Measurements from ENCODE around the gene GALNT1. TPM values are rescaled to one million over a fixed set of nuclear protein-coding genes. Genes with fewer than 3 reads are reported as not detected.

The GALNT1 gene
- total and polyA plus RNA-seq, 10 of the 15 experiments (the other 5 are each of a cell fraction or from before 2014, with no cell fraction given), result 8.0 to 53.7 (median 29.9) TPM

- TF ChIP-seq, protein P1, sequence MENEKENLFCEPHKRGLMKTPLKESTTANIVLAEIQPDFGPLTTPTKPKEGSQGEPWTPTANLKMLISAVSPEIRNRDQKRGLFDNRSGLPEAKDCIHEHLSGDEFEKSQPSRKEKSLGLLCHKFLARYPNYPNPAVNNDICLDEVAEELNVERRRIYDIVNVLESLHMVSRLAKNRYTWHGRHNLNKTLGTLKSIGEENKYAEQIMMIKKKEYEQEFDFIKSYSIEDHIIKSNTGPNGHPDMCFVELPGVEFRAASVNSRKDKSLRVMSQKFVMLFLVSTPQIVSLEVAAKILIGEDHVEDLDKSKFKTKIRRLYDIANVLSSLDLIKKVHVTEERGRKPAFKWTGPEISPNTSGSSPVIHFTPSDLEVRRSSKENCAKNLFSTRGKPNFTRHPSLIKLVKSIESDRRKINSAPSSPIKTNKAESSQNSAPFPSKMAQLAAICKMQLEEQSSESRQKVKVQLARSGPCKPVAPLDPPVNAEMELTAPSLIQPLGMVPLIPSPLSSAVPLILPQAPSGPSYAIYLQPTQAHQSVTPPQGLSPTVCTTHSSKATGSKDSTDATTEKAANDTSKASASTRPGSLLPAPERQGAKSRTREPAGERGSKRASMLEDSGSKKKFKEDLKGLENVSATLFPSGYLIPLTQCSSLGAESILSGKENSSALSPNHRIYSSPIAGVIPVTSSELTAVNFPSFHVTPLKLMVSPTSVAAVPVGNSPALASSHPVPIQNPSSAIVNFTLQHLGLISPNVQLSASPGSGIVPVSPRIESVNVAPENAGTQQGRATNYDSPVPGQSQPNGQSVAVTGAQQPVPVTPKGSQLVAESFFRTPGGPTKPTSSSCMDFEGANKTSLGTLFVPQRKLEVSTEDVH (IDR thresholded peaks at IDR 0.05; ENCODE audit: low read depth, partially characterized antibody), result no peak
- TF ChIP-seq PAX5 (IDR thresholded peaks at IDR 0.05; ENCODE audit: borderline replicate concordance, low read depth, low read length) (no peak), ZNF24 (IDR thresholded peaks at IDR 0.05) (no peak)
These were observed 9.4 kb downstream of the GALNT1 start (continued) for GRCh38 chr18:35590935-35591334.

DNA sequence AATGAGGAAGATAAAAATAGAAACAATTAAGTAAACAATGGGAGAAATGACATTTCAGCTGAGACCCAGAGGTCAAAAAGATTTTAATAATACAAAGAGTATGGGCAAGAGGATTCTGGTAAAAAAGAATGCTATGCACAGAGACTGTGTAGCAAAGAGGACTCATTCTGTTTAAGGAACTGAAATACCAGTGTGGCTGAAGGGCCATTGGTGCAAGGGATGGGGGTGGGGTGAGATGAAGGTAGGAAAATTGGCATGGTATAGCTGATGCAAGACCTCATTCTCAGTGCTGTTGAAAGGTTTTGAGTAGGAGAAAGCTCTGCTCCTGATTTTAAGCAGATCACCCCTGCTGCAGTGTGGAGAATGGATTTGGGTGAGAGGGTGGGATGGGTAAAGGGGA lies 10.8 kb downstream of the GALNT1 start:
- H3K27ac ChIP-seq (ENCODE audit: control insufficient read depth, insufficient read depth), result peak overlapping the region; percentile 56
- H3K9ac ChIP-seq (ENCODE audit: control insufficient read depth, insufficient read depth, low read length), result no peak overlapping the region
- H2AFZ ChIP-seq (ENCODE audit: control insufficient read depth, low read depth, low read length), result no peak overlapping the region
- no peaks in the 10 kb centered on the region for H4K20me1 ChIP-seq (ENCODE audit: control insufficient read depth, insufficient read depth)
- ATAC-seq, result peak; percentile 98
- CTCF ChIA-PET, result interaction anchor here (1.2 to 1.3 kb wide), 2 partner anchors 10 to 19 kb away, joined by 3 to 5 read pairs; no protein-coding TSS in a partner anchor
- RAD21 ChIA-PET (ENCODE audit: unreplicated experiment), result interaction anchor here (0.6 to 2.1 kb wide), 6 partner anchors 10 to 185 kb away, joined by 3 to 8 read pairs (median 5); partner anchors contain the start of gene GALNT1
- peak; percentile 75 for DNase-seq (ENCODE audit: low read depth, low spot score)
- H3K4me1 ChIP-seq (ENCODE audit: control insufficient read depth, insufficient read depth, low read length), result peaks cover 23% of the 10 kb centered on the region
- SMC1A ChIA-PET (ENCODE audit: uncharacterized antibody, unreplicated experiment), result interaction anchor here (0.8 to 5.0 kb wide), 14 partner anchors 9 to 164 kb away, joined by 3 to 21 read pairs (median 4); partner anchors contain the start of gene INO80C
- peak overlapping the region; percentile 74 for H3K4me2 ChIP-seq (ENCODE audit: control insufficient read depth, insufficient read depth)
- peaks cover 27% of the 10 kb centered on the region for H3K79me2 ChIP-seq (ENCODE audit: control insufficient read depth, insufficient read depth, low read length)
- no peaks in the 10 kb centered on the region; the same call in none of the 3 replicates for H3K9me3 ChIP-seq (replicated peaks; ENCODE audit: control insufficient read depth, insufficient read depth, low read length)
- POLR2A ChIA-PET, result interaction anchor here (0.8 to 2.3 kb wide), 4 partner anchors 9 to 25 kb away, joined by 3 to 7 read pairs (median 4); partner anchors contain the start of gene GALNT1
- BruUV-seq (replicated peaks), result no TSS peak
- no peaks in the 10 kb centered on the region for H3K36me3 ChIP-seq (ENCODE audit: control insufficient read depth in 2 of 2, insufficient read depth in 2 of 2, low read length in 1 of 2)
- FAIRE-seq, result peak; percentile 70
- H3K4me3 ChIP-seq, result no peak overlapping the region
- in situ Hi-C loops (cut with MboI), result loop anchor here (25.0 kb wide), 1 partner anchor 1220 kb away; no protein-coding TSS in a partner anchor
- intact Hi-C loops (cut with micrococcal nuclease; ENCODE audit: unreplicated experiment), result no loop called here
- no peaks in the 10 kb centered on the region for H3K27me3 ChIP-seq (replicated peaks in 1 of 2; ENCODE audit: control insufficient read depth in 2 of 2, insufficient read depth in 2 of 2, low read length in 1 of 2)
- TF ChIP-seq NR2C2 (IDR thresholded peaks at IDR 0.05; ENCODE audit: borderline replicate concordance, control insufficient read depth, insufficient read length, low read depth) (no peak), SUPT20H (IDR thresholded peaks at IDR 0.05; ENCODE audit: borderline replicate concordance, control insufficient read depth, low read depth, low read length) (no peak), KLF5 (IDR thresholded peaks at IDR 0.05; ENCODE audit: partially characterized antibody) (no peak), GABPA (IDR thresholded peaks at IDR 0.05; ENCODE audit: low read depth) (no peak), RCOR1 (conservative IDR thresholded peaks at IDR 0.05; ENCODE audit: low read depth, low read length) (0 out of 2 replicates have a peak, but pooled peaks have one; percentile 49), STAT3 (IDR thresholded peaks at IDR 0.05; ENCODE audit: low read depth, low read length) (no peak), HDAC6 (IDR thresholded peaks at IDR 0.05; ENCODE audit: unreplicated experiment) (no peak), PKNOX1 (IDR thresholded peaks at IDR 0.05) (no peak), ELK1 (IDR thresholded peaks at IDR 0.05; ENCODE audit: low read depth, low read length) (no peak)
- TF ChIP-seq, protein P2, sequence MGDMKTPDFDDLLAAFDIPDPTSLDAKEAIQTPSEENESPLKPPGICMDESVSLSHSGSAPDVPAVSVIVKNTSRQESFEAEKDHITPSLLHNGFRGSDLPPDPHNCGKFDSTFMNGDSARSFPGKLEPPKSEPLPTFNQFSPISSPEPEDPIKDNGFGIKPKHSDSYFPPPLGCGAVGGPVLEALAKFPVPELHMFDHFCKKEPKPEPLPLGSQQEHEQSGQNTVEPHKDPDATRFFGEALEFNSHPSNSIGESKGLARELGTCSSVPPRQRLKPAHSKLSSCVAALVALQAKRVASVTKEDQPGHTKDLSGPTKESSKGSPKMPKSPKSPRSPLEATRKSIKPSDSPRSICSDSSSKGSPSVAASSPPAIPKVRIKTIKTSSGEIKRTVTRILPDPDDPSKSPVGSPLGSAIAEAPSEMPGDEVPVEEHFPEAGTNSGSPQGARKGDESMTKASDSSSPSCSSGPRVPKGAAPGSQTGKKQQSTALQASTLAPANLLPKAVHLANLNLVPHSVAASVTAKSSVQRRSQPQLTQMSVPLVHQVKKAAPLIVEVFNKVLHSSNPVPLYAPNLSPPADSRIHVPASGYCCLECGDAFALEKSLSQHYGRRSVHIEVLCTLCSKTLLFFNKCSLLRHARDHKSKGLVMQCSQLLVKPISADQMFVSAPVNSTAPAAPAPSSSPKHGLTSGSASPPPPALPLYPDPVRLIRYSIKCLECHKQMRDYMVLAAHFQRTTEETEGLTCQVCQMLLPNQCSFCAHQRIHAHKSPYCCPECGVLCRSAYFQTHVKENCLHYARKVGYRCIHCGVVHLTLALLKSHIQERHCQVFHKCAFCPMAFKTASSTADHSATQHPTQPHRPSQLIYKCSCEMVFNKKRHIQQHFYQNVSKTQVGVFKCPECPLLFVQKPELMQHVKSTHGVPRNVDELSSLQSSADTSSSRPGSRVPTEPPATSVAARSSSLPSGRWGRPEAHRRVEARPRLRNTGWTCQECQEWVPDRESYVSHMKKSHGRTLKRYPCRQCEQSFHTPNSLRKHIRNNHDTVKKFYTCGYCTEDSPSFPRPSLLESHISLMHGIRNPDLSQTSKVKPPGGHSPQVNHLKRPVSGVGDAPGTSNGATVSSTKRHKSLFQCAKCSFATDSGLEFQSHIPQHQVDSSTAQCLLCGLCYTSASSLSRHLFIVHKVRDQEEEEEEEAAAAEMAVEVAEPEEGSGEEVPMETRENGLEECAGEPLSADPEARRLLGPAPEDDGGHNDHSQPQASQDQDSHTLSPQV (IDR thresholded peaks at IDR 0.05), result no peak
